Measurements from ENCODE around the gene GNL1.
"Not testable (repeated sequence)": the region's sequence is repeated elsewhere in the genome, so short reads cannot be mapped to it uniquely, and the experiment has no call there.

GNL1 gene

DNA sequence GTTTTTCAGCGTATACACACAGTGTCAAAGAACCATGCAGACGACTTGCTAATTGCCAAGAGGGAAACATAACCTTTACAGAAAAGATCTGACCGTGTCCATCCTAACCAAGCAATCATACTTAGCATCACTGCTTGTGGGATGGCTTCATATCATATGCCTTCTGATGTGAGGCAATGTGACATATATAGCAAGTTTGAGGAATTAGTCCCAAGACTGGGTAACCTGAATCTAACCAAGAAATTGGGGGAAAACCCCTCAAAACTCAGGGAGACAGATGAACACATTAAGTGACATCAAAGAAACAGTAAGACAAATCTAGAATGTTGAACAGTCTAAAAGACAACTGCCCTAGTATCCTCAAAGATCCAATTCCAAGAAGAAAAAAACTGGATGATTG lies 18.4 kb downstream of the GNL1 start:
- no peak overlapping the region for H3K4me3 ChIP-seq (ENCODE audit: low read depth, low read length)
- DNase-seq (ENCODE audit: low read depth), result no peak
- TF ChIP-seq, protein P1, sequence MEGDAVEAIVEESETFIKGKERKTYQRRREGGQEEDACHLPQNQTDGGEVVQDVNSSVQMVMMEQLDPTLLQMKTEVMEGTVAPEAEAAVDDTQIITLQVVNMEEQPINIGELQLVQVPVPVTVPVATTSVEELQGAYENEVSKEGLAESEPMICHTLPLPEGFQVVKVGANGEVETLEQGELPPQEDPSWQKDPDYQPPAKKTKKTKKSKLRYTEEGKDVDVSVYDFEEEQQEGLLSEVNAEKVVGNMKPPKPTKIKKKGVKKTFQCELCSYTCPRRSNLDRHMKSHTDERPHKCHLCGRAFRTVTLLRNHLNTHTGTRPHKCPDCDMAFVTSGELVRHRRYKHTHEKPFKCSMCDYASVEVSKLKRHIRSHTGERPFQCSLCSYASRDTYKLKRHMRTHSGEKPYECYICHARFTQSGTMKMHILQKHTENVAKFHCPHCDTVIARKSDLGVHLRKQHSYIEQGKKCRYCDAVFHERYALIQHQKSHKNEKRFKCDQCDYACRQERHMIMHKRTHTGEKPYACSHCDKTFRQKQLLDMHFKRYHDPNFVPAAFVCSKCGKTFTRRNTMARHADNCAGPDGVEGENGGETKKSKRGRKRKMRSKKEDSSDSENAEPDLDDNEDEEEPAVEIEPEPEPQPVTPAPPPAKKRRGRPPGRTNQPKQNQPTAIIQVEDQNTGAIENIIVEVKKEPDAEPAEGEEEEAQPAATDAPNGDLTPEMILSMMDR (IDR thresholded peaks at IDR 0.05; ENCODE audit: control insufficient read depth, extremely low read depth, insufficient read depth), result no peak

DNA sequence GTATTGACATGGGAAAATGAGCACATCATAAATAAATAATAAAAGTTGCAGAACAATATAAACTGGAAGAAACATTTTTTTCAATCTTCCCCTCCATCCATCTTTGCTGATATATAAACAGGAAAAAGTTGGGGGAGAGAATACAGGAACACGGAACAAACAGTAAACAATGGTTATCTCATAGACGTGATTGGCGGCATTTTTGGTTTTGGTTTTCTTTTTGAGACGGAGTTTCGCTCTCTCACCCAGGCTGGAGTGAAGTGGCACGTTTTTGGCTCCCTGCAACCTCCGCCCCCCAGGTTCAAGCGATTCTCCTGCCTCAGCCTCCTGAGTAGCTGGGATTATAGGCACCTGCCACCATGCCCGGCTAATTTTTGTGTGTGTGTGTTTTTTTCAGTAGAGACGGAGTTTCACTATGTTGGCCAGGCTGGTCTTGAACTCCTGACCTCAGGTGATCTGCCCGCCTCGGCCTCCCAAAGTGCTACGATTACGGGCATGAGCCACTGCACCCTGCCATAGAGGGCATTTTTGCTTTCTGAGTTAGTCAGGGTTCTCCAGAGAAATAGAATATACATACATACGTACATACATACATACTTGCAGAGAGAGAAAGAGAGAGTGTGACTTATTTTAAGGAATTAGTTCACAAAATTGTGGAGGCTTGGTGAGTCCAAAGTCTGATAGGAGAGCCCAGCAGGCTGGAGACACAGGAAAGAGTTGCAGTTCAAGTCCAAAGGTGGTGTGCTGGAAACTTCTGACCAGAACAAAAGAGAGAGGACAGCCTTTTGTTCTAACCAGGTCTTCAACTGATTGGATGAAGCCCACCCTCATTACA lies 22.6 kb downstream of the GNL1 start:
- DNase-seq (ENCODE audit: low read depth), result no peak
- TF ChIP-seq, protein P1 (IDR thresholded peaks at IDR 0.05; ENCODE audit: control insufficient read depth, extremely low read depth, insufficient read depth), result no peak
- no peak overlapping the region for H3K4me3 ChIP-seq (ENCODE audit: low read depth, low read length)

DNA sequence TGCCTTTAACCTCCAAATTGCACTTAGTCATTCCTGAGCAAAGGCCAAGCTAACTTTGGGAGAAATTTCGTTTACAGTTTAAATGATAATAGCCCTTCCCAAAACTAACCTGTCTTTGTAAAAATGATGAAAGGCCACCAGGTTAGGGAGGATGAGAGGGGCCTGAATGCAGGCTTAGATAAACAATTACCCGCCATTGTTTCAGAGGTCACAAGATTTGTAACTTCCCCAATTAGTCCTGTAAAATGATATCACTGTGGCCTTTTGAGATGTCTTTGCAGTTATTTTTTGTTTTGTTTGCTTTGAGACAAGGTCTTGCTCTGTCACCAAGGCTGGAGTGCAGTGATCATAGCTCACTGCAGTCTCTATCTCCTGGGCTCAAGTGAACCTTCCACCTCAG lies 26.3 kb downstream of the GNL1 start:
- no peak for DNase-seq (ENCODE audit: low read depth)
- TF ChIP-seq, protein P1 (IDR thresholded peaks at IDR 0.05; ENCODE audit: control insufficient read depth, extremely low read depth, insufficient read depth), result no peak
- no peak overlapping the region for H3K4me3 ChIP-seq (ENCODE audit: low read depth, low read length)

DNA sequence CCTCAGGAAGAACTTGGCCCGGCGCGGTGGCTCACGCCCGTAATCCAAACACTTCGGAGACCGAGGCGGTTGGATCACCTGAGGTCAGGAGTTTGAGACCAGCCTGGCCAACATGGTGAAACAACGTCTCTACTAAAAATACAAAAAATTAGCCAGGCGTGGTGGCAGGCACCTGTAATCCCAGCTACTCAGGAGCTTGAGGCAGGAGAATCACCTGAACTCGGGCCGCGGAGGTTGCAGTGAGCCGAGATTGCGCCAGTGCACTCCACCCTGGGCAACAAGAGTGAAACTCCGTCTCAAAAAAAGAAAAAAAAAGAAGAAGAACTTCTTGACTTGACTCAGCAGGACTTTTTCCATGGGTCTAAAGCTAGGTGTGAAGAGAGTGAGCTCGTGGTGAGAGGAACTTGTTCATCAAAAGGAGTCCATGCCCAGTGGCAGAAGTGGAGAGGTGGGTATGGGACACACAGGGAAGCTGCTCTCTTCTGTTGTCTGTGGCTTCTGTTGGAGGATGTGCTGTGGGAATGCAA lies 26.9 kb downstream of the GNL1 start:
- DNase-seq (ENCODE audit: low read depth), result not testable (repeated sequence)

DNA sequence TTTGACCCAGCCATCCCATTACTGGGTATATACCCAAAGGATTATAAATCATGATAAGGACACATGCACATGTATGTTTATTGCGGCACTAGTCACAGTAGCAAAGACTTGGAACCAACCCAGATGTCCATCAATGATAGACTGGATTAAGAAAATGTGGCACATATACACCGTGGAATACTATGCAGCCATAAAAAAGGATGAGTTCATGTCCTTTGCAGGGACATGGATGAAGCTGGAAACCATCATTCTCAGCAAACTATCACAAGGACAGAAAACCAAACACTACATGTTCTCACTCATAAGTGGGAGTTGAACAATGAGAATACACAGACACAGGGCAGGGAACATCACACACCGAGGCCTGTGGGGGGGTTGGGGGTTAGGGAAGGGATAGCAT lies 29.8 kb downstream of the GNL1 start:
- DNase-seq (ENCODE audit: low read depth); H3K4me3 ChIP-seq (ENCODE audit: low read depth, low read length): not testable (repeated sequence)

More for the DNA sequence above, 26.9 kb downstream of the GNL1 start:
- H3K4me3 ChIP-seq (ENCODE audit: low read depth, low read length), result not testable (repeated sequence)

DNA sequence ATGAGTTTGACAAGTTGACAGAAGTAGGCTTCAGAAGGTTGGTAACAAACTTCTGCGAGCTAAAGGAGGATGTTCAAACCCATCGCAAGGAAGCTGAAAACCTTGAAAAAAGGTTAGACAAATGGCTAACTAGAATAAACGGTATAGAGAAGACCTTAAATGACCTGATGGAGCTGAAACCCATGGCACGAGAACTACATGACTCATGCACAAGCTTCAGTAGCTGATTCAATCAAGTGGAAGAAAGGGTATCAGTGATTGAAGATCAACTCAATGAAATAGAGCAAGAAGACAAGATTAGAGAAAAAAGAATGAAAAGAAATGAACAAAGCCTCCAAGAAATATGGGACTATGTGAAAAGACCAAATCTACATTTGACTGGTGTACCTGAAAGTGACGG lies 34.3 kb downstream of the GNL1 start:
- not testable (repeated sequence) for H3K4me3 ChIP-seq (ENCODE audit: low read depth, low read length)

DNA sequence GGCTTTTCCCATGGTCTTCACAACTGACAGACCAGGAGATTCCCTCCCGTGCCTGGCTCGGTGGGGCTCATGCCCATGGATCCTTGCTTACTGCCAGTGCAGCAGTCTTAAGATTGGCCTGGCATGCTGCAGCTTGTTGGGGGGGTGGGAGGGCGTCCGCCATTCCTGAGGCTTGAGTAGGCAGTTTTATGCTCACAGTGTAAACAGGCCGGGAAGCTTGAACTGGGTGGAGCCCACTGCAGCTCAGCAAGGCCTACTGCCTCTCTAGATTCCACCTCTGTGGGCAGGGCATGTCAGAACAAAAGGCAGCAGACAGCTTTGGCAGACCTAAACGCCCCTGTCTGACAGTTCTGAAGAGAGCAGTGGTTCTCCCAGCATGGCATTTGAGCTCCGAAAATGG lies 35.2 kb downstream of the GNL1 start:
- H3K4me3 ChIP-seq (ENCODE audit: low read depth, low read length); DNase-seq (ENCODE audit: low read depth): not testable (repeated sequence)

More for the DNA sequence above, 34.3 kb downstream of the GNL1 start:
- DNase-seq (ENCODE audit: low read depth), result not testable (repeated sequence)

DNA sequence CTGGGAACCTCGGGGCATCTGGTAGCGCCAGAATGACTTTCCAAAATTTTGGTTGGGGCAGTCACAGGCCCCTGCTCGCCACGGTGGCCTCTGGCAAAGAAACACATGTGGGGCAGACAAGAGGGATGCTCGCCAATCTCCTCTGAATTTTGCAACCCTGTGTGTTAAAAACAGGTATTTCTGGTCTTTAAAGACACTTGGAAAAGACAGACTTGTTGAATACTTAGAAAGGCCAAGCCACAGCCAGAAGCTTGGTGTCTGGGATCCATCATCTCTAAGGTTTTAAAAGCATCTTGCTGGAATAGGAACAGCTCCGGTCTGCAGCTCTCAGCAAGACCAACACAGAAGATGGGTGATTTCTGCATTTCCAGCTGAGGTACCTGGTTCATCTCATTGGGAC lies 35.8 kb downstream of the GNL1 start:
- DNase-seq (ENCODE audit: low read depth), result no peak
- H3K4me3 ChIP-seq (ENCODE audit: low read depth, low read length), result no peak overlapping the region
- TF ChIP-seq, protein P1 (IDR thresholded peaks at IDR 0.05; ENCODE audit: control insufficient read depth, extremely low read depth, insufficient read depth), result no peak

DNA sequence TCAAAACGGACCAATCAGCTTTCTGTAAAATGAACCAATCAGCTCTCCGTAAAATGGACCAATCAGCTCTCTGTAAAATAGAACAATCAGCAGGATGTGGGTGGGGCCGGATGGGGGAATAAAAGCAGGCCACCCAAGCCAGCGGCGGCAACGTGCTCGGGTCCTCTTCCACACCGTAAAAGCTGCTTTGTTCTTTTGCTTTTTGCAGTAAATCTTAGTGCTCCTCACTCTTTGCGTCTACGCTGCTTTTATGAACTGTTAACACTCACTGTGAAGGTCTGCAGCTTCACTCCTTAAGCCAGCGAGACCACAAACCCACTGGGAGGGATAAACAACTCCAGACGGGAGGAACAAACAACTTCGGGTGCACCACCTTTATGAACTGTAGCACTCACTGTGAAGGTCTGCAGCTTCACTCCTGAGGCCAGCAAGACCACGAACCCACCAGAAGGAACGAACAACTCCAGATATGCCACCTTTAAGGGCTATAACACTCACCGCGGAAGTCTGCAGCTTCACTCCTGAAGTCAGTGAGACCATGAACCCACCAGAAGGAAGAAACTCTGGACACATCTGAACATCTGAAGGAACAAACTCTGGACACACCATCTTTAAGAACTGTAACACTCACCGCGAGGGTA lies 37.7 kb downstream of the GNL1 start:
- H3K4me3 ChIP-seq (ENCODE audit: low read depth, low read length); DNase-seq (ENCODE audit: low read depth): not testable (repeated sequence)

DNA sequence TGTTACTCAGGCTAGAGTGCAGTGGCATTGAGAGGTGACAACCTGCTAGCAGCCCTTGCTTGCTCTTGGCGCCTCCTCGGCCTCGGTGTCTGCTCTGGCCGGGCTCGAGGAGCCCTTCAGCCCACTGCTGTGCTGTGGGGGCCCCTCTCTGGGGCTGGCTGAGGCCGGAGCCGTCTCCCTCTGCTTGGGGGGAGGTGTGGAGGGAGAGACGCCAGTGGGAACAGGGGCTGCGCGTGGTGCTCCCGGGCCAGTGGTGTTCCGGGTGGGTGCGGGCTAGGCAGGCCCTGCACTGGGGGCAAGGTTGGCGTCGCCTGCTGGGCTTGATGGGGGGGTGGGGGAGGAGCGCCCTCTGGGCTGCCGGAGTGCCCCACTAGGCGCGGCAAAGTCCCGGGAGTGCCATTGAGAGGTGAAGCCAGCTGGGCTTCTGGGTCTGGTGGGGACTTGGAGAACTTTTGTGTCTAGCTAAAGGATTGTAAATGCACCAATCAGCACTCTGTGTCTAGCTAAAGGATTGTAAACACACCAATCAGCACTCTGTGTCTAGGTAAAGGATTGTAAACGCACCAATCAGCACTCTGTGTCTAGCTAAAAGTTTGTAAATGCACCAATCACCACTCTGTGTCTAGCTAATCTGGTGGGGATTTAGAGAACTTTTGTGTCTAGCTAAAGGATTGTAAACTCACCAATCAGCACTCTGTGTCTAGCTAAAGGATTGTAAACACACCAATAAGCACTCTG lies 38.4 kb downstream of the GNL1 start:
- DNase-seq (ENCODE audit: low read depth); H3K4me3 ChIP-seq (ENCODE audit: low read depth, low read length): not testable (repeated sequence)

DNA sequence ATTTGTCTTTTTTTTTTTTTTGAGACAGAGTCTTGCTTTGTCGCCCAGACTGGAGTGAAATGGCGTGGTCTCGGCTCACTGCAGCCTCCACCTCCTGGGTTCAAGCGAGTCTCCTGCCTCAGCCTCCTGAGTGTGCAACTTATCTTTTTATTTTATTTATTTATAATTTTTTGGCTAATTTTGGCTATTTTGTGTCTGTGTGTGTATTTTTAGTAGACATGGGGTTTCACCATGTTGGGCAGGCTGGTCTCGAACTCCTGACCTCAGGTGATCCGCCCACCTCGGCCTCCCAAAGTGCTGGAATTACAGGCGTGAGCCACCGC lies 39.6 kb downstream of the GNL1 start:
- H3K4me3 ChIP-seq (ENCODE audit: low read depth, low read length); DNase-seq (ENCODE audit: low read depth): not testable (repeated sequence)

All from LNCaP clone FGC (cell line).